NCI-H226 (cell line): ENCODE data around the gene PLCB4.
A peak's percentile ranks its signal among the peaks of the same experiment; 100 is the strongest.

ENCODE experiments used
- DNase-seq: peaks from one replicate; pipeline ENCODE4 v3.0.0-alpha.2; 2015

PLCB4 gene

GRCh38 chr20:9185511-9185910 is 116.6 kb downstream of the PLCB4 start:
- no peak for DNase-seq

DNA sequence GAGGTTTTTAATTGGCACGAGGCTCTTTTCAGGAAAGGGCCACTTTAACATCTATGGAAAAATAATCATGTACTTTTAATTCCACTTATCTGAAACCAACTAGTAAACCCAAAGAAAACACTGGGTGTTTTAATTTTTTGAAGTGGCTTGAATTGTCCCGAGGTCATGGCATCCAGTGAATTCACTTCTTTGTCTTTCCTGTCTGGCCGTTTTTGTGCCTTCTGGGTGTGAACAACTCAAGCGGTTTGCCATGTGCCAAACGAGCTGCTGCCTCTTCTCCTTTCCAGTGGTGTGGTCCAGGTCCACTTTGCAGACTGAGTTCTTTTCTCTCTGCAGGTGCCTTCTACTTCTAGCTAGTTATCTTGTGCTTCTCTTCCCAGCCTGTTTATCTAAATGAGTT is 117.5 kb downstream of the PLCB4 start:
- no peak for DNase-seq

DNA sequence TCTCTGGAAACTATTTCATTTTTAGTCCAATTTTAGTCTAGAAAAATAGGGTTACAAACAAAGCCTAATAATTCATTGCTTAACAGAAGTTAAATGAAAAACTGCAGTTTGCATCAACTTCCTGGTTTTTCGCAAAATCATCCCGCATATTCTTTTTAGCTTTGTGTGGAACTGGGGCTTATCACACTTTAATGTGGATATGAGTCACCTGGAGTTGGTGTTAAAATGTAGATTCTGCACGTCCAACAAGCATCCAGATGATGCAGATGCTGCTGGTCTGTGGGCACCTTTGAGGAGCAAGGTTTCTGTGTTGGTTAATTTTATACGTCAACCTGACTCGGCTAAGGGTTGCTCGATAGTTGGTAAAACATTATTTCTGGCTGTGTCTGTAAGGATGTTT is 126.1 kb downstream of the PLCB4 start:
- DNase-seq, result peak; percentile 35

DNA sequence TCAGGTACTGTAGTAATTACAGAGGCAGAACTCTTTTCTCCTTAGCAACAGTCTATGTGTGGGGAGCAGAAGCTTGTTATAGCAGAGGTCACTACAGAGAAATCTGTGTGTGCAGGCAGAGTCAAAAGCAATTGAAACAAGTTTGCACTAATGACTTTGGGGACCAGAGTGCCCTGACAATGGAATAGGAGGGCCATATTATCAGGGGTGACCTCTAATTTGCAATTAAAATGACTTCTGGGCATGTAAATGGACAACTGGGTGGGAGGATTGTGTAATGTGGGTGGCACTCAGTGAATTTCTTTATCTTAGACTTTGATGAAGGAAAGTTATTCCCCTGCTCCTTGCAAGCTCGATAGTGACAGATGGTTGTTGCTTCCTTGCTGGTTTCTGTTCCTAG is 127.2 kb downstream of the PLCB4 start:
- DNase-seq, result no peak

DNA sequence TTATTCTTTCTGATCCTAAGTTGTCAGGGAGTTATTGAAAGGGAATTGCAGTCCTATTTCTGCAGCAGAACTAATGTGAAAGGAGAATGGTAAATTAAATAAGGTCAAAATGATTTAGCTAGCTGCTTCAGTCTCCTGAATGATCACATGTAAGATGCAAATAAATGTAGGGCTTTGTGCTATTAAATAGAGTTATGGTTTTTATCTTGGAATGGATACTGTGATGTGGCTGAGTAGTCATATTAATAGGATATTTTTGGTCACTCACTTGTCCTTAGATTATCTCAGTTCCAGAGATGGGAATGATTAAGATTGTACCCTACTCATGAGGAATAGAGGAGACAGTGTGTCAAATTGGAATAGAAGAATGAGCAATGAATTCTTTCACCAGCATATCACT is 129.6 kb downstream of the PLCB4 start:
- no peak for DNase-seq

DNA sequence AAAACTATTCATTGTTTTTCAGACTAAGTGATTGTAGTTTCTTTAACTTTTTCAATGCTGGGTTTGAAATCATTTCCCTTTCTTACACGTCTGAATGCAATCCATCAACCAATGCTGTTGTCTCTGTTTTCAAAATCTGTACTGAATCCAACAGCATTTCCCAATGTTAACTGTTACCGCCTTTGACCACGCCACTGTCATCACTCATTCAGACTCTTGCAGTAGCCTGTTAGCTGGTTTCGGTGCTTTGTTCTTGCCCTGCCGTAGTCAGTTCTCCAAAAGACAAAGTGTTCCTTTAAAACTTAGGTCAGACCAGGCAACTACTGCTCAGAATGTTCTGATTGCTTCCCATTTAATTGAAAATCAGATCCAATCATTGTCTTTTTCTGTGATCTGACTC is 131.3 kb downstream of the PLCB4 start:
- peak; percentile 47 for DNase-seq

GRCh38 chr20:9200620-9201019 is 131.7 kb downstream of the PLCB4 start:
- DNase-seq, result peak; percentile 88

GRCh38 chr20:9202420-9203080 is 133.7 kb downstream of the PLCB4 start:
- DNase-seq, result no peak

DNA sequence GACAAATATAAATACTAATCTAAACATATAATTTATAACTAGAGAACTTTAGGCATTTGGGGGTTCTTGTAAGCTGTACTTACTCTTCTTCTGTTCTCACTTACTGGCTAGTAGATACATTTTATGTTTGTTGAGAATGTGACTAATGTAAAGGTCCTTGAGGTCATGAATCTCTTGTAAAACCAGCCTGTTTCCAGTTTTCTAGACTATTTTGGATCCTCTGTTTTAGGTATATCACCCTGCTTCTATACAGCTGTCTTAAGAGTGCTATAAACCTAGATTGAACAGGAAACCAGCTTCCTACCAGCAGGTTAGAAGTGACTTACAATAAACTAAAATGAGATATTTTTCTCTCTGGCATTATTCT is 134.2 kb downstream of the PLCB4 start:
- DNase-seq, result no peak

DNA sequence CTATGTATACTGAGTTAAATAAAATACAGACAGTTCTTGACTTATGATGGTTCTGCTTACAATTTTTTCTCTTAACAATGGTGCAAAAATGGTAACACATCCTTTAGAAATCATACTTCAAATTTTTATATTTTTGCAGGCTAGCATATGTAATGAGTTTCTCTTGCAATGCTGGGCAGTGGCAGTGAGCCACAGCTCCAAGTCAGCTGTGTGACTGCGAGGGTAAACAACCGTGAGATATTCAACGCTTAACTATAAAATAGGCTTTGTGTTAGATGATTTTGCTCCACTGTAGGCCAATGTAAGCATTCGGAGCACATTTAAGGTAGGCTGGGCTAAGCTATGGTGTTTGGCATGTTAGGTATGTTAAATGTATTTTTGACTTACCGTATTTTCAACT is 136.1 kb downstream of the PLCB4 start:
- DNase-seq, result no peak

DNA sequence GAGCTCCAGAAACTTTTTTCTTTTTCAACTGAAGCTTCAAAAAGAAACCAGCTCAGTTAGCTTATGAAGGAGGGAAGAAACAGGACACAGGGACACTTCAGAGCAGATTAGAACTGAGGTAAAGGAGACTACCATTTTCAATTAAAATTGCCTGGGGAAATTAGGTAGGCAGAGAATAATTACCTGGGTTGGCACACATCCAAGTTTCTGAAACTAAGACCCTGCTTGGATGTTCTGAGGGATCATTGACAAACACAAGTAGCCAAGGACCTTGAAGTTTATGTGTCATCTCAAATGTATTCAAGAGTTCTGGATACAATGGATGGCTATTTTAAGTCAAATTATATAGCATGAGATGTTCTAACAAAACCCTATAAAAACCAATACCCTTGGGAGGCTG is 137.6 kb downstream of the PLCB4 start:
- DNase-seq, result no peak

DNA sequence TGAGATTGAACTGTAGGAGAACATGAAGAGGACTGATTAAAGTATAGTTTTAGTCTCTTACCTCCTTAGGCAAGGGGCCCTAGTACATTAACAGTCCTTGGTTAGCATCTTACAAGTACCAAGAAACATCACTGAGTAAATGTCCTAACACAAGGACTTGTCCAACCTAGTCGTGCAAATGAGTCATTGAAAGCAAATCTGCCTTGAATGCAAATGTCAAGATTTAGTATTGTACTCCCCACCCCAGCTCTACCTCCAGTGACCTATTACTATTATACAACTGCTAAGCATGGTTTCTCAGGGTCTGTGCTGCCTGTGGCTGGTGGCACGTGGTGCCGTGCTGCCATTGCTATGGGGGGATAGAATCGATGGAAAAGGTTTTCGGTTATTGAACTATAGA is 138.4 kb downstream of the PLCB4 start:
- no peak for DNase-seq

GRCh38 chr20:9210356-9210755 is 141.5 kb downstream of the PLCB4 start:
- DNase-seq, result no peak

GRCh38 chr20:9211016-9211760 is 142.3 kb downstream of the PLCB4 start:
- no peak for DNase-seq

GRCh38 chr20:9212735-9213134 is 143.8 kb downstream of the PLCB4 start:
- DNase-seq, result no peak

- peak; percentile 86 for DNase-seq
These were observed 145.8 kb downstream of the PLCB4 start for GRCh38 chr20:9214685-9215084.

DNA sequence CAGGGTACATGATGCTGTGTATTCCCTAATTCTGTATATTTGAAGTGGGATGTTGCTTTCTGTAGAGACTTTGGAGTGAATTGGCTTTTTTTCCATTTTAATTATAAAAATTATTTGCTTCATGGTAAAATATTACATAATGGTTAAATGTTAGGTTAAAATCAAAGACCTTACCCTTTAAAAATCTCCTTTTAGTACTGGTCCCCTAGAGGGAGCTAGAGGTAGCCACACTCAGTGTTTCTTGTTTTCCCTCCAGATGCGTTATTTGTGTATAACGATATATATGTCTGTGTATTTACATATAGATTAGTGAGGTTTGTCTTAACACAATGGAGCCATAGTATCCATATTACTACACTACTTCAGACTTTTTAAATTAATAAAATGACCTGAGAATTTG is 146.7 kb downstream of the PLCB4 start:
- DNase-seq, result no peak

DNA sequence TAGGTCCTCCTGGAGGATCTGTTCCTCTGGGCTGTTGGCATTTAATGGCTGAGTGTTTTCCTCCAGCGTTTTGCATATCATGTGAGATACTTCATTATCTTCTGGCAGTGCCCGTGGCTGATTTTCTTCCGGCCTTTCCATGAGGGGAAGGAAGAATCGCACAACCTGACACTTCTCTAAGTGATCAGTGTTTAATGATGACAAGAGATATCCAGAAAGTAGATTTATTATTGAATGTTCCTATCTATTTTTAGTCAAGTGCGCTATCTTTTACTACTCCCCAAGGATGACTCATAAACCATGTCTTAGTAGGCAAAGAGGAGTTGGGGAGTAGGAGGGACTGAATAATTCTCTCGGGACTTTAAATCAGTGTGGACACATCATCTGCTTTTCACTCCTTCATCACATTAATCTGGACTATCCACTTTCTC is 149.7 kb downstream of the PLCB4 start:
- peak; percentile 60 for DNase-seq

- DNase-seq, result no peak
These were observed 152.1 kb downstream of the PLCB4 start for GRCh38 chr20:9220874-9221547.

DNA sequence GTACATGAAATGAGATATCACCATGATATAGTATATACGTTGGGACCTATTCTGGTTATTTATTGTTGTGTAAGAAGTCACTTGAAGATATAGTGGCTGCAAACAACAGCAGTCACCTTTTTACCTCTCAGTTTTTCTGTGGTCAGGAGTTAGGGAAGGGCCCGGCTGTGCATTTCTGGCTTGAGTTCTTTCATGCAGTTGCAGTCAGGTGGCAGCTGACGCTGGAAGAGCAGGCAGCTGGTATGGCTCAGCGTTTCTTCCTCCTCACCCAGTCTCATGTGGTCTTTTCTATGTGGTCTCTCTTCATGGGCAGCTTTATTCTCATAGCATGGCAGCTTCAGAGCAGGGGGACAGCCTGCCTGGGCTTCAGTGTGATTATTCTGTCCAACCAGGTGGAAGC is 154.4 kb downstream of the PLCB4 start:
- no peak for DNase-seq

- DNase-seq, result no peak
These were observed 157.0 kb downstream of the PLCB4 start for GRCh38 chr20:9225879-9226278.

DNA sequence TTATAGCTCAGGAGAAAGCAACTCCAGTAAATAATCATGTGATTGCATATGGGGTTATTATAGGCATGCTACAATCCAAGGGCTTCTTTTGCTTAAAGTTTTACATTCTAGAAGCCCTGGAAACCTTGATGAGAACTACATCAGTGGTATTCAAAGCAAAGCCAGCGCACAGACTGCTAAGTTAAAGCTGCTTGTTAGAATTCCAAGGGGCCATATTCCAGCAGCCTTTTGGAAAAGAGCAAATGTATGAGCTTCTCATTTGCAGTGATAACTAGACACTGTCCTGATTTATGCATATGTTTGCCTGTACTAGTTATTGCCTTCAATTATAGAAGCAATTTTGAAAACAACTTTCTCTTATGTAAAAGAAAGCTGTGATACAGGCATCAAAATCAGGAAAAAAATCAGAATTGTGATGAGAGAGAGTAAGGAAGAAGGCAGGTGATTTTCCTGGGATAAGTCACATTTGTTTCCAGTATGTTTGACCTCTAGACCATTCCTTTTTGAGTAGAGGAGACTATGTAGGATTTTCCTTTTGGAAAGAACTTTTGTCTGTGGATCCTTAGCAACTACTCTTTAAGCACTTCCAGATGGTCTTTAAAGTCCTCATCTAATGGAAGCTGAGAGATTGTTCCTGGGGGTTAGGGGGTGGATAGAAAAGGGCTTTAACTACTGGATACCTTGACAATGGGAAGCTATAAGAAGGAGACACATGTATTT is 159.2 kb downstream of the PLCB4 start:
- no peak for DNase-seq

DNA sequence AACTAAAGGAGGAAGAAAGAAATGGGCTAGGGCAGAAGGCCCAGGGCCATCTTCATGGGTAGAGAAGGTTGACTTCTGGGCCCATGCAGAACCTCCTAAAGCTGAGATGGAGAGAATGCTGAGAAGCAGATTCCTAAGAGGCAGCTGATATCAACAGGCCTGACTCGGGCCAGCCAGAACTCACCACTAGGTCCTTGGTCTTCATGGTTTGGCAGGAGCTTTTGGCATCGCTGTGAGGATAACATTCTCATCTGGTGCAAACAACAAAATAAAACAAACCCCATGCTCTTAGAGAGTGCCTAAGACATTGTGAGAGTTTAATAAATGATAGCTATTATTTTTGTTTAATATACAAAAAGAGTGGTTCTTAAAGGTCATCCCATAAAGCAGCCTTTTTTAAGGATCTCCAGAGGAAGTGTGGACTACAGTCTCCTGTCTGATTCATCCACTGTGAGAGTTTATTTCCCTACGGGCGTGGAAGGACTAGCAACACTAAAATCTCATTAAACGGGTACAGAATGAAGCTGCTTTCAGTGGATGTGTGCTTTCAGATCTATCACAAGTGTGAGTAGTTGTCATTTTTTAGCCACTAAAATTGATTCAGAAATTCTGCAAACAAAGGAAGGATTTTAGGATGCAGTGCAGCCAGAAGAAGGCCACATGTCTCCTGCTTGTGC is 160.0 kb downstream of the PLCB4 start:
- DNase-seq, result no peak
